Mesodermal cell (in vitro differentiated cells): ENCODE data around the gene SLC44A4.

ENCODE experiments used
- H3K27ac ChIP-seq: 2 replicates; pipeline ENCODE4 v1.7.0; 2013; ENCODE audit warnings: mild to moderate bottlenecking, low read depth, low read length, moderate library complexity; ENCODE audit not compliant: severe bottlenecking
- H3K36me3 ChIP-seq: 2 replicates; pipeline ENCODE4 v1.7.1; 2013; ENCODE audit warnings: mild to moderate bottlenecking, low read length, moderate library complexity; ENCODE audit not compliant: control insufficient read depth, insufficient read depth
- H3K4me1 ChIP-seq: one replicate; pipeline ENCODE4 v1.7.1; 2013; ENCODE audit warnings: mild to moderate bottlenecking, low read length; ENCODE audit not compliant: insufficient read depth, control insufficient read depth, poor library complexity, severe bottlenecking
- H3K4me3 ChIP-seq: 2 replicates; pipeline ENCODE4 v1.7.0; 2013; ENCODE audit warnings: low read length, control low read depth, mild to moderate bottlenecking; ENCODE audit not compliant: insufficient read depth, poor library complexity, severe bottlenecking; ENCODE audit errors: extremely low read depth
- H3K9me3 ChIP-seq: 2 replicates; pipeline ENCODE4 v1.7.1; 2013; ENCODE audit warnings: mild to moderate bottlenecking, low read length, moderate library complexity; ENCODE audit not compliant: control insufficient read depth
- whole genome bisulfite sequencing, 2 experiments: methylation state at CpG; one replicate each; pipeline ENCODE4 v1.1.5; 2013; ENCODE audit warnings: missing lambda C conversion rate in 2 of 2; ENCODE audit not compliant: insufficient coverage in 2 of 2; 5-methylcytosine and 5-hydroxymethylcytosine counted together

SLC44A4 gene

DNA sequence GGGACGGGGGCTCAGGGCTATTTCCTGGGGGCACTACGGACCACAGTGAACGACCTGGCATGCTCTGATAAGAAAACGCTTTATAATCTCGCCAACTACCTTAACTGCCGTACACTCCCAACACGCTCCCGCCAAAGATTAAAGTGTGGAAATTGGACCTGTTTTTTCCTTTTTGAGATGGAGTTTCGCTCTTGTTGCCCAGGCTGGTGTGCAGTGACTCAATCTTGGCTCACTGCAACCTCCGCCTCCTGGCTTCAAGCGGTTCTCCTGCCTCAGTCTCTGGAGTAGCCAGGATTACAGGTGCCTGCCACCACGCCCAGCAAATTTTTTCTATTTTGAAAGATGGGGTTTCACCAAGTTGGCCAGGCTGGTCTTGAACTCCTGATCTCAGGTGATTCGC lies 346 bp upstream of the SLC44A4 start:
- Histone ChIP-seq H3K27ac (no peak overlapping the region), H3K9me3 (no peaks in the 10 kb centered on the region), H3K36me3 (peaks cover 44% of the 10 kb centered on the region), H3K4me3 (no peak overlapping the region), H3K4me1 (no peaks in the 10 kb centered on the region)
- WGBS, 2 experiments, result 94 to 97% methylated on average over 12 to 13 of the region's 13 CpGs

DNA sequence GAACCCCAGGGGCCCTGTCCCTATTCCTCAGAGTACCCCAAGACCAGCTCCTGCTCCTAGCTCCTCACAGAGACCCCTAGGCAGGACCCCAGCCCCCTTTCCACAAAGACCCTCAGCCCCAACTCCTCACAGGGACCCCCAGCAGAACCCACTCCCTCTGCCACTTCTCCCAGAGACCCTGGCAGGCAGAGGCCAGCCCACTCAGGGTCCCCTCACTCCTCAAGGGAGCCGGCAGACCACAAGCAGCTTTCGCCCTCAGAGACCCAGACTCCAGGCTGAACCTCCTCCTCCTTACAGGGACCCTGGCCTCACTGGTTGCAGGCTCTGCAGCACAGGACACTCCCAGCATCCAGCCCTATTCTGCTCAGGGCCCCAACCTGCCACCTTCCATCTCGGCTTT lies 575 bp downstream of the SLC44A4 start:
- no peak overlapping the region for H3K27ac ChIP-seq
- H3K36me3 ChIP-seq, result peaks cover 37% of the 10 kb centered on the region
- no peaks in the 10 kb centered on the region for H3K9me3 ChIP-seq

DNA sequence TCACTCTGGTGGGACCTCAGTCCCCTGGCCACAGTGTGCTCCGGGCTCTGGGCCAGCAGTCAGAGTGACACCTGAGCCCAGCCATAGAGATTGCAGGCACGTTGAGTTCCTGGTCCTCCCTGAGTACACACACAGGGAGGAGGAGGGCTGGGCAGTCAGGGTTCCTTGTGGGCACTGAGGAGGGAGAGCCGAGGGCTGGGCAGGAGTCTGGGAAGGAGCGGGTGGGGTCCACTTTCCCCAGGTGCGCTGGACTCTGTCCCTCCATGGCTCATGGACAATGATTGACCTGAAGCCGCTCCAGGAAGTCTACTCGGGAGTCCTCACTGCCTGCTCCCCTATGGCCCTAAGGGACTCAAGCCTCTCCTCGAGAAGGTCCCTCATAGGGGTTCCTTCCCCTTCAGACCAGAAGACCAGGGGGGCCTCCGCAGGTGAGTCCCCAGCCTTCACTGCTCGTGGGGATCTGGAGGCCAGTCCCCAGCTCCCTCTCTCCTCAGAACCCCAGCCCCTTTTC lies 1.1 kb downstream of the SLC44A4 start:
- Histone ChIP-seq H3K27ac (no peak overlapping the region), H3K4me1 (no peaks in the 10 kb centered on the region), H3K36me3 (peaks cover 32% of the 10 kb centered on the region), H3K4me3 (no peak overlapping the region), H3K9me3 (no peaks in the 10 kb centered on the region)
- 81 to 86% methylated on average over 8 to 9 of the region's 10 CpGs for WGBS, 2 experiments

More for the DNA sequence above, 575 bp downstream of the SLC44A4 start:
- no peak overlapping the region for H3K4me3 ChIP-seq
- 83 to 94% methylated on average over 2 to 3 of the region's 3 CpGs for WGBS, 2 experiments
- no peaks in the 10 kb centered on the region for H3K4me1 ChIP-seq

DNA sequence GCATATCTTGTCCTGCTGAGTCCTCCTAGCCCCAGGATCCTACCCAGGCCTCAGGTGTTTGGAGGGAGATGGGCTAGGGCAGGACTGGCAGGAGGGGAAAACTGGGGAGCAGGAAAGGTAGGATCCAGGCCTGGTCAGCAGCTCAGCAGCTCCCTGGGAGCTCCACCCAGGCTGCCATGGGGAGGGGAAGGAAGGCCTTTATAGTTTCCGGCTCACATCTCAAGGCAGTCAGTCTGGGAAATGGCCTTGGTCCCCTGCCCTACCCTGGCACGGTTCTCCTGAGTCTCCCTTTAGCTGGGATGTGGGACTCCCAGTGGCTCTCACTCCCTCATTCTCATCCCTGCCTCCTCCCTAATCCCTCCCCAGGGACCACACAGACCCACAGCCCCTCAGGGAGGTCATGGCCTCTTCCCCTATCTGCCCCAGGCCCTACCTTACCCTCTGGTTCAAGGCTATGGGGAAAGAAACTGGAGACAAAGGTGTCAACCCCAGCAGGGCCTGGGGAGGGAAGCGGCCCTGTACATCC lies 1.6 kb downstream of the SLC44A4 start:
- Histone ChIP-seq H3K27ac (no peak overlapping the region), H3K9me3 (no peaks in the 10 kb centered on the region), H3K4me1 (no peaks in the 10 kb centered on the region), H3K4me3 (no peak overlapping the region), H3K36me3 (peaks cover 26% of the 10 kb centered on the region)
- 79 to 90% methylated on average over 2 to 3 of the region's 3 CpGs for WGBS, 2 experiments

DNA sequence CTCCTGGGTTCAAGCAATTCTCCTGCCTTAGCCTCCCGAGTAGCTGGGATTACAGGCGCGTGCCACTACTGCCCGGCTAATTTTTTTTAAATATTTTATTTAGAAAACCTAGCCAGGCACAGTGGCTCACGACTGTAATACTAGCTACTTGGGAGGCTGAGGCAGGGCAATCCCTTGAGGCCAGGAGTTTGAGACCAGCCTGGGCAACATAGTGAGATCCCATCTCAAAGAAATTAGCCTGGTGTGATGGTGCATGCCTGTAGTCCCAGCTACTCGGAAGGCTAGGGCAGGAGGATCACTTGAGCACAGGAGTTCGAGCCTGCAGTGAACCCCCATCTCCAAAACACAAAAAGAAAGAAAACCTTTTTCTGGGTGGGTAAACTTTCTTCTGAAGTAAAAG lies 2.4 kb downstream of the SLC44A4 start:
- Histone ChIP-seq H3K4me3 (no peak overlapping the region), H3K36me3 (peaks cover 20% of the 10 kb centered on the region), H3K27ac (no peak overlapping the region), H3K9me3 (no peaks in the 10 kb centered on the region), H3K4me1 (no peaks in the 10 kb centered on the region)
- WGBS, 2 experiments, result 71 to 73% methylated on average over 1 to 2 of the region's 7 CpGs

DNA sequence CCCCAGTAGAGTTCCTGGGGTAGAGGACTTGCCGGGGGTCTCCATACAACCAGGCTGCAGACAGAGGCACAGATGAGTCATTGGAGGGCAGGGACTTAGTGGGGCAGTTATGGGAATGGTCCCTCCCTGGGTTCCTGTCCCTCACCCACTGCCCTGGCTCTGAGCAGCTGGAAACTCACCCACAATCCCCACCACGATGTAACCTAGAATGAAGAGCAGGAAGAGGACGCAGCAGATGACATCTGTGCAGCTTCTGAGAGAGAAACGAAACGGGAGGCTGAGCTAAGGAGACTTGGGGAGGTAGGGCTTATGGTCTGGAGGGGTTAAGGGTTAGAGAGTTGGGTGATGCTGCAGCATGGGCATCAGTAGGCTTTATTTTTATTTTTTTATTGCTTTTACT lies 2.9 kb downstream of the SLC44A4 start:
- H3K36me3 ChIP-seq, result peaks cover 15% of the 10 kb centered on the region
- no peak overlapping the region for H3K27ac ChIP-seq
- H3K4me3 ChIP-seq, result no peak overlapping the region
- H3K4me1 ChIP-seq, result peaks cover 2% of the 10 kb centered on the region
- no peaks in the 10 kb centered on the region for H3K9me3 ChIP-seq
- 88 to 94% methylated on average over 2 to 3 of the region's 5 CpGs for WGBS, 2 experiments

DNA sequence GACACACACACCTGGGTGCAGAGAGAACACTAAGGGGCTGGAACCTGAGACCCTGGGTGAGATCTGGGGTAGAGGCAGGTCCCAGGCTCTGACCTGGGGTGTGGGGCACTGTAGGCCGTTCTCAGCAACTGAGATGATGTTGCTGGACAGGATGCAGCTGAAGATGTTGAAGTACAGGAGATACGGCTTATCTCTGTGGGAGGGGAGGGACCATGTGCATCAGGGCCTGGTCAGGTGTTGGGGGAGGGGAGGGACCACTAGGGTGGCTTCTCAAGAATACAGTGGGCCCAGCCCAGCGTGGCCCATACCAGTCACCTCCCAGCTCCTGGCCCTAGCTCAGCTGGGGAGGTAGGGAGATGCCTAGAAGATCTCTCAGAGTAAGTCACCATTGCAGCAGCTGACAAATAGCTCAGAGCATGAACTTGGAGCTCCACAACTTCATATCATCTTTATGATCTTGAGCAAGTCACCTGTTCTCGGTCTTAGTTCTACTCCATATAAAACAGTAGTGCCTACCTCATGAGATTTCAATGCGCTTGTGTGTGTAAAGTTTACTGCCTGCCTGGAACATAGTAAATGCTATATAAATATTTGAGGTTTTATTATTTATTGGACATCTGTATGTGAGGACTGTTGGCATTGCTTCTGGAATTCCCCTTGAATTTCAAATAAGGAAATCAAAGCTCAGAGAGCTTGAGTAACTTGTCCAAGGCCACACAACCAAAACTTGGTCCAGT lies 3.8 kb downstream of the SLC44A4 start:
- Histone ChIP-seq H3K4me1 (peaks cover 6% of the 10 kb centered on the region), H3K27ac (no peak overlapping the region), H3K4me3 (no peak overlapping the region), H3K36me3 (peaks cover 6% of the 10 kb centered on the region), H3K9me3 (no peaks in the 10 kb centered on the region)
- WGBS, 2 experiments, result 74 to 82% methylated on average over 2 to 3 of the region's 5 CpGs

DNA sequence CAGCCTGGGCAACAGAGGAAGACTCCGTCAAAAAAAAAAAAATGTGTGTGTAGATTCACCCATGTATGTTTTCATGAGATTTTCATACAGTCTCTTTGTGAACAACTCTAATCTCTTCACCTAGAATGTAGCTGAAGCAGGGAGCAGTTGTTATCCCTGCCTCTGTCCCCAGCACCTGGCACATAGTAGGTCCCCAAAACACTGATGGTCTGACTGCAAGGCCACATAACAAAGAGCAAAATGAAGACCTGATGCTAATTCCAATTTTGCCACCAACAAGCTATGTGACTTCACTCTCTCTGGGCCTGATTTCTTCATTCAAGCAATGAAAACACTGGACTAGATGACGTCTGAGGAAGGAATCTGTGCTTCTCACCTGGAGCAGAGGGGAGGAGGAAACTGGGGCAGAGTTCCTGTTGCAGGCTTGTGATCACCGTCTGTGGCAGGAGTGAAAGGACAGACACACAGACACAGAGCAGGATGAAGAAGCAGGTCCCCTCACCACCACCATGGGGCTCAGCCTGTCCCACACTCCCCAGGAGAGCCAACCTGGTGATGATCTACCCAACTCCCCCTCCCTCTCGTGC lies 4.6 kb downstream of the SLC44A4 start:
- 80% methylated on average over 2 of the region's 4 CpGs; no CpG with 5 or more reads in 1 of the 2 experiments for WGBS, 2 experiments
- no peaks in the 10 kb centered on the region for H3K36me3 ChIP-seq
- no peak overlapping the region for H3K27ac ChIP-seq
- no peak overlapping the region for H3K4me3 ChIP-seq
- H3K9me3 ChIP-seq, result no peaks in the 10 kb centered on the region
- H3K4me1 ChIP-seq, result peaks cover 6% of the 10 kb centered on the region

DNA sequence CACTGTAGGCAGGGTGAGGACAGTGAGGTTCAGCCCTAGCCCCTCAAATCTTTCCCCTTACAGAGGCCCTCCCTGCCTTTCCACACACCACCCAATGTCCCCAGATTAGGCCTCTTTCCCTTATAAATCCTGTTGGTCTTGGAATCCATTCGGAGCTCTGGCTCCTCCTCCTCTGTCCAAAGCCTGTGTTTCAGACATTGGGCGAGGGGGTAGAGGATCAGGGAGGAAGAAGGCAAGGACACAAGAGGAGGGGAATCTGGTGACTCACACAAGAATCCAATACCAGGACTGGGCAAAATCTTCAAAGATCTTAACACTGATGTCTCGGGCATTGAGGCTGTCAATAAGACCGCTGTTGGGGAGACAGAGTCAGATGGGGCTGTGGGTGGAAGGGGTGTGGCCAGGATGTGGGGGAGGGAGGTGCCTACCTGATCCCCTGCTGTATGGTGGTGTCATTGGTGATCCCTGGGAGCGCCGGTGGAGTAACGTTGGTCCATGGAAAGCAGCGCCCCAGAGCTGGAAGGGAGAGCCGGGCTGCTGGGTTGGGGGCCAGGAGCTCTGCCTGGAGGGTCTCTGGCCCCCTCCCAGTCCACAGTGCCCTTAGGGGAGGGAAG lies 7.6 kb downstream of the SLC44A4 start:
- 75 to 80% methylated on average over 5 to 7 of the region's 9 CpGs for WGBS, 2 experiments
- Histone ChIP-seq H3K9me3 (no peaks in the 10 kb centered on the region), H3K4me1 (peaks cover 6% of the 10 kb centered on the region), H3K27ac (peak overlapping the region; percentile 57), H3K36me3 (no peaks in the 10 kb centered on the region), H3K4me3 (no peak overlapping the region)

DNA sequence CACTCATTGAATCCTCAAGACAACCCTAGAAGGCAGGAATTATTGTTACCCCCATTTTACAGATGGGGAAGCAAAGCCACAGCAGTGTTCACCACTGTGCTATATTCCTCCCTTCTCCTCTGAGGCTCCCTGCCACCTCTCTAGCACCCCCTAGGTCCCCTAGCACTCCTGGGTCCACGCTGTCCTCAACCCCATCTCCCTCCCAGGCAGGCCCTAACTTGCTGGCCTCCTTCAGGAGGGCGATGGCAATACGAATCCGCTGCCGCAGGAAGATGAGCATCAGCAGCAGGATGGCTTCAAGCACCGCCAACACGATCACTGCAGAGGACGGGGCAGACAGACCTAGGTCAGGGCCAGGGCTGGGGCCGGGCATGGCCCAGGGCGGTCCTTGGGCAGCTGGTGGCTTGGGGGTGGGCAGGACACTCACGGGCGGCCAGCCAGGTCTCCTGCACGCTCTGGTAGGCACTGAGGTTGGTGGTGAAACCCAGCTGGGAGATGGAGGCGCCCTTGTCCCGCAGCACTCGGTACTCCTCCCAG lies 8.3 kb downstream of the SLC44A4 start:
- peak overlapping the region; percentile 57 for H3K27ac ChIP-seq
- H3K9me3 ChIP-seq, result no peaks in the 10 kb centered on the region
- H3K36me3 ChIP-seq, result no peaks in the 10 kb centered on the region
- WGBS, 2 experiments, result 92 to 95% methylated on average over 13 to 16 of the region's 16 CpGs
- H3K4me3 ChIP-seq, result no peak overlapping the region
- H3K4me1 ChIP-seq, result peaks cover 6% of the 10 kb centered on the region
